CD4-positive, alpha-beta T cell treated with Interleukin-15 for 4 hours (primary cell): Measurements from ENCODE around the gene CAPN7.

Experiments used
- DNase-seq: peaks from one replicate; pipeline ENCODE4 v3.0.0-alpha.2; 2020; ENCODE audit warnings: low spot score

CAPN7 gene

GRCh38 chr3:15298504-15298903, 92.5 kb downstream of the CAPN7 start:
- DNase-seq: no peak

- no peak for DNase-seq
Observed at GRCh38 chr3:15299036-15299435, 93.0 kb downstream of the CAPN7 start.

- DNase-seq: no peak
Observed at GRCh38 chr3:15300323-15301078, 94.5 kb downstream of the CAPN7 start.

- no peak for DNase-seq
Observed at GRCh38 chr3:15301761-15302160, 95.7 kb downstream of the CAPN7 start.
